ENCODE results near the gene GALNT15.

- TF ChIP-seq POLR2A (IDR thresholded peaks at IDR 0.05) (no peak), CTCF (IDR thresholded peaks at IDR 0.05) (no peak), EP300 (IDR thresholded peaks at IDR 0.05) (no peak), POLR2AphosphoS5 (IDR thresholded peaks at IDR 0.05) (no peak)
Measured at GRCh38 chr3:16150285-16150684, 24.2 kb upstream of the GALNT15 start.

Measured in sigmoid colon (tissue), 4 donors.